ENCODE data around the gene PARD3. TPM values are rescaled to one million over a fixed set of nuclear protein-coding genes. Genes with fewer than 3 reads are reported as not detected.

PARD3 gene
- total RNA-seq, 3 donors from 2014 or later, result 48.2 to 93.7 (median 60.6) TPM

- Histone ChIP-seq H3K4me3 (peak overlapping the region; percentile 87 to 96 (median 91)), H3K36me3 (no peaks in the 10 kb centered on the region), H3K27me3 (no peaks in the 10 kb centered on the region), H3K4me1 (no peaks in the 10 kb centered on the region), H3K9me3 (no peaks in the 10 kb centered on the region), H3K27ac (peak overlapping the region; percentile 90 to 96)
- intact Hi-C loops (cut with DNase I; ENCODE audit: low total_unique reads), result no loop called here
- peak in 1 of 2 donors; percentile 36 for DNase-seq (ENCODE audit: low spot score in 2 of 2)
- TF ChIP-seq POLR2A (IDR thresholded peaks at IDR 0.05), result no peak
Measured at GRCh38 chr10:34816501-34817002, 1.5 kb upstream of the PARD3 start.

- Histone ChIP-seq H3K27ac (peak overlapping the region; percentile 90 to 96), H3K9me3 (no peaks in the 10 kb centered on the region), H3K36me3 (no peaks in the 10 kb centered on the region), H3K4me3 (peak overlapping the region; percentile 87 to 96 (median 91)), H3K4me1 (no peaks in the 10 kb centered on the region), H3K27me3 (no peaks in the 10 kb centered on the region)
- TF ChIP-seq POLR2A (IDR thresholded peaks at IDR 0.05), result no peak
- no peak for TF ChIP-seq POLR2AphosphoS5 (IDR thresholded peaks at IDR 0.05)
- no peak for TF ChIP-seq CTCF (IDR thresholded peaks at IDR 0.05)
- intact Hi-C loops (cut with DNase I; ENCODE audit: low total_unique reads), result no loop called here
- DNase-seq (ENCODE audit: low spot score in 2 of 2), result no peak
Measured at GRCh38 chr10:34816085-34816496, 995 bp upstream of the PARD3 start.

GRCh38 chr10:34814913-34815184, 247 bp downstream of the PARD3 start:
- DNase-seq (ENCODE audit: low spot score in 2 of 2), result no peak
- Histone ChIP-seq H3K27me3 (no peaks in the 10 kb centered on the region), H3K9me3 (no peaks in the 10 kb centered on the region), H3K27ac (peak overlapping the region; percentile 90 to 96), H3K36me3 (no peaks in the 10 kb centered on the region), H3K4me1 (no peaks in the 10 kb centered on the region), H3K4me3 (peak overlapping the region; percentile 87 to 96 (median 91))
- TF ChIP-seq POLR2AphosphoS5 (IDR thresholded peaks at IDR 0.05) (no peak), CTCF (IDR thresholded peaks at IDR 0.05) (no peak), POLR2A (IDR thresholded peaks at IDR 0.05) (no peak)
- intact Hi-C loops (cut with DNase I; ENCODE audit: low total_unique reads), result no loop called here

GRCh38 chr10:34814223-34814912, 728 bp downstream of the PARD3 start:
- no peak for TF ChIP-seq POLR2A (IDR thresholded peaks at IDR 0.05)
- no peak for TF ChIP-seq CTCF (IDR thresholded peaks at IDR 0.05)
- no peak for TF ChIP-seq POLR2AphosphoS5 (IDR thresholded peaks at IDR 0.05)
- no peak for DNase-seq (ENCODE audit: low spot score in 2 of 2)
- Histone ChIP-seq H3K9me3 (no peaks in the 10 kb centered on the region), H3K4me1 (peaks cover 0 to 2% of the 10 kb centered on the region in 2 donors), H3K36me3 (no peaks in the 10 kb centered on the region), H3K27me3 (no peaks in the 10 kb centered on the region), H3K4me3 (peak overlapping the region; percentile 87 to 96 (median 91)), H3K27ac (peak overlapping the region; percentile 90 to 96)
- intact Hi-C loops (cut with DNase I; ENCODE audit: low total_unique reads), result no loop called here

GRCh38 chr10:34813626-34814222, 1.4 kb downstream of the PARD3 start:
- H3K4me3 ChIP-seq, result peak overlapping the region; percentile 87 to 96 (median 91)
- no peaks in the 10 kb centered on the region for H3K36me3 ChIP-seq
- DNase-seq (ENCODE audit: low spot score in 2 of 2), result no peak
- peak overlapping the region; percentile 90 to 96 for H3K27ac ChIP-seq
- intact Hi-C loops (cut with DNase I; ENCODE audit: low total_unique reads), result no loop called here
- TF ChIP-seq POLR2A (IDR thresholded peaks at IDR 0.05), result no peak
- TF ChIP-seq CTCF (IDR thresholded peaks at IDR 0.05), result no peak
- TF ChIP-seq POLR2AphosphoS5 (IDR thresholded peaks at IDR 0.05), result no peak
- peaks cover 0 to 8% of the 10 kb centered on the region in 2 donors for H3K4me1 ChIP-seq
- no peaks in the 10 kb centered on the region for H3K9me3 ChIP-seq
- H3K27me3 ChIP-seq, result no peaks in the 10 kb centered on the region
